Heart left ventricle (tissue), 16 donors: ENCODE data around the gene BAZ2B. TPM values are rescaled to one million over a fixed set of nuclear protein-coding genes. Genes with fewer than 3 reads are reported as not detected.

ENCODE experiments used
- ATAC-seq, 4 donors: fragments of 200-7000 bp; cut with Tn5 transposase; one replicate each; pipeline ENCODE4 v1.9.1; 2020 to 2022; ENCODE audit warnings: moderate library complexity in 4 of 4, mild to moderate bottlenecking in 3 of 4, moderate number of reproducible peaks in 1 of 4
- DNase-seq, 5 donors: peaks; one replicate each; pipeline ENCODE4 v3.0.0-alpha.2; 2020
- H3K27ac ChIP-seq, 12 donors: fragments of 200-600 bp; sonication (generic) in 4 of 12; one replicate each; pipeline versions ENCODE4 v1.5.0 to v1.8.0; 2016 to 2022; ENCODE audit warnings: mild to moderate bottlenecking in 2 of 12
- H3K27me3 ChIP-seq, 9 donors: fragments of 200-600 bp; sonication (generic) in 2 of 9; one replicate each; pipeline versions ENCODE4 v1.5.1 to v1.8.0; 2016 to 2022; ENCODE audit warnings: mild to moderate bottlenecking in 3 of 9
- H3K36me3 ChIP-seq, 9 donors: fragments of 200-600 bp; sonication (generic) in 2 of 9; one replicate each; pipeline versions ENCODE4 v1.5.0 to v1.8.0; 2018 to 2022; ENCODE audit warnings: mild to moderate bottlenecking in 2 of 9
- H3K4me1 ChIP-seq, 12 donors: fragments of 200-600 bp; sonication (generic) in 4 of 12; one replicate each; pipeline versions ENCODE4 v1.5.0 to v1.8.0; 2016 to 2022; ENCODE audit warnings: mild to moderate bottlenecking in 3 of 12
- H3K4me3 ChIP-seq, 12 donors: fragments of 200-600 bp; sonication (generic) in 4 of 12; one replicate each; pipeline versions ENCODE4 v1.5.0 to v1.8.0; 2017 to 2022; ENCODE audit warnings: mild to moderate bottlenecking in 9 of 12, moderate library complexity in 4 of 12
- H3K9me3 ChIP-seq, 12 donors: fragments of 200-600 bp; sonication (generic) in 4 of 12; one replicate each; pipeline versions ENCODE4 v1.5.0 to v1.8.0; 2016 to 2022; ENCODE audit warnings: mild to moderate bottlenecking in 1 of 12
- CTCF ChIP-seq, 12 donors: fragments of 200-600 bp; sonication (generic) in 4 of 12; IDR thresholded peaks; one replicate each; pipeline versions ENCODE4 v1.5.0 to v1.8.0; 2018 to 2022; ENCODE audit warnings: antibody characterized with exemption in 12 of 12, mild to moderate bottlenecking in 5 of 12
- POLR2A ChIP-seq, 2 donors: fragments of 450-650 bp; IDR thresholded peaks; one replicate each; pipeline ENCODE4 v1.6.1; 2017; ENCODE audit warnings: antibody characterized with exemption in 2 of 2, mild to moderate bottlenecking in 2 of 2, moderate library complexity in 2 of 2
- WGBS, 4 donors: extraction: QIAGEN DNeasy Blood & Tissue Kit in 2 of 4; methylation state at CpG; one replicate each; pipeline versions ENCODE4 v1.1.5 to v1.1.7; 2013 to 2018; 5-methylcytosine and 5-hydroxymethylcytosine counted together
- intact Hi-C, 10 donors: fragments of 100-400 bp; cut with DNase I; formaldehyde crosslinking; loops; one replicate each; pipeline versions ENCODE4 v1.11.1 to v1.14.2; 2022
- polyA plus RNA-seq, 2 donors: library from polyadenylated mRNA; stranded (reverse); fragments of 200-250 nt; gene quantifications; one replicate each; pipeline ENCODE4 v1.2.3, GENCODE V29; 2013
- total RNA-seq, 9 donors: library from RNA; depleted of rRNA in 2 of 9; stranded (reverse); fragments of >200 nt in 2 of 9; fragmentation: NEBNext Ultra II Directional in 3 of 9; extraction: Animal tissue kit (Norgen Biotek cat#: 25700) in 3 of 9; gene quantifications; one replicate each; pipeline versions ENCODE4 v1.1.0 to v1.2.4, GENCODE V29; 2016 to 2023
- donor health status: ischemic (EF 13 %, LVEDD 7.1; RV severe dilation, severe dysfunction).
- donor health status: healthy with polysubstance abuse.
- donor health status: DM: no; HTN: yes; CAD: no.
- donor health status: DM: no; HTN: no; CAD: no.
- donor health status: ischemic (EF 25% LVEDD 6.9; RV normal size, moderate dysfunction).
- donor health status: ischemic (EF 25% LVEDD 5.7; RV mildly dilated, moderate dysfunction).
- donor health status: healthy.
- donor health status: DM: yes; HTN: yes; CAD: no.
- donor health status: ischemic (EF 35%, LVEDD 5.7; RV mildly dilated, moderate dysfunction).
- donor health status: nonischemic (EF 11% LVEDD 7.7; RV severe dilation, severe dysfunction).
- donor health status: DM: yes; HTN: yes; CAD: no.
- donor health status: PGD.
- donor health status: ischemic (EF 29% LVEDD 5.4; RV normal size, mild dysfunction).
- donor health status: nonischemic (EF 23%, LVEDD 6.1; RV moderate dilation, normal function).

Gene BAZ2B
- total and polyA plus RNA-seq, 11 donors: 15.3 to 56.5 (median 40.2) TPM

DNA sequence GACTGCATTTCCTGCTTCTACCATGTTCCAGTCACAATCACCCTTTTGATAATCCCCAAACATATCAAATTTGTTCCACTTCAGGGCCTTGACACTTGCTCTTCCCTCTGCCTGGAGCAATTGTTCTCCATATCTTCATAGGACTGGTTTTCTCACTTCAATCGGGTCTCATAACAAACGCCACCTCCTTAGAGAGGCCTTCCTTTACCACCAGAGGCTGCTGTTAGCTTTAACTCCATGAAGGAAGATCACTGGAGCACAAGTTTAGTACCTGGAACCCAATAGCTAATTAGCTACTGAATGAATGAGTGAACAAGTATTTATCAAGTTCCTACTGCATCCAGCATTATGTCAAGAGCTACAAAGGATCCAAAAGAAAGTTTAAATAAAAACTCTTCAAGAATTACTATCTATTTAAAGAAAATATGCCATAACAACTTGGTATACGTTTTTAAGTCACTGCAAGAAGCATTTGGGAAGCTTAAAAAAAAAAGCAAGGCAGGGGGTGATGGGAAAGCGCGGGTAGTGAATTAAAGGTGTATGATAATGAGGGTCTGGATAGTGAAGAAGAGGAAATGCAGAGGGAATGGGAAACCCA, 58.8 kb downstream of the BAZ2B start:
- Histone ChIP-seq H3K27me3 (no peaks in the 10 kb centered on the region), H3K4me1 (peaks cover 0 to 16% (median 1%) of the 10 kb centered on the region in 12 donors), H3K36me3 (peaks cover 0 to 5% (median 0%) of the 10 kb centered on the region in 9 donors), H3K4me3 (no peak overlapping the region), H3K9me3 (no peaks in the 10 kb centered on the region), H3K27ac (no peak overlapping the region)
- intact Hi-C loops: loop anchor here in 4 of 10 donors (5.0 to 10.0 kb wide), 3 partner anchors 117 to 250 kb away; no protein-coding TSS in a partner anchor
- WGBS, 4 donors: 73 to 78% (median 76%) methylated on average over 5 of the region's 5 CpGs
- peak; percentile 58 to 76 (median 70) for ATAC-seq
- TF ChIP-seq POLR2A (IDR thresholded peaks at IDR 0.05) (no peak), CTCF (IDR thresholded peaks at IDR 0.05) (peak in 10 of 12 donors; percentile 12 to 55 (median 36))
- no peak for DNase-seq

DNA sequence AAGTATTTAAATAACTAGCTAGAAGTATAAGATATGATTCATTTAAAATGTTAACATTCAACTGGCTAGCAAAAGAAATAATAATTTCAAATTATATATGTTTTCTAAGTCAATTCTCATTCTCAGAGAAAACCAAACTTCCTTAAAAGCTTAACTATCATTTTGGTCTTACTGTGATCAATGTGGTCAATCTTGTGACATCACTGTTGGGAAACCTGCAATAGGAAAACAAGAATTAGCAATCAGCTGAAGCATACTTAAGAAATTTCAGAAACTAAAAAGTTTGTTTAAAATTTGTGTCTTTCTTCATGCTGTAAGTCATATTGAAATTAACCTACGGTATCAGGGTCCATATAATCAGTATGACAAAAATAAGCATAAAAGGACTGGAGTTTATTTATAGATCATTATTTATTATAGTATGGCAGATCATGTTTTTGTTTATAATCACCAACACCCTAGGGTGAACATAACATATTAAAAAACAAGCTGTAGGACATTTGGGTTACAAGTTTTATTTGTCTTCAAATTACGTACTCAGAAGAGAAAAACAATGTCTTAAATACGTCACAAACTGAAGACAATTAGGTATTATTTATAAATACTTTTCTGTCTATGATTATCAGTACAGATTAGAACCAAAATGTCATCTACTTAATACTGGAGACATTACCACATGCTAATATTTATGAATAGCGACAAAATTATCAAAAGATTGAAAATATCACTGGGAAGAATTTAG, 60.5 kb downstream of the BAZ2B start:
- intact Hi-C loops: loop anchor here in 4 of 10 donors (5.0 to 10.0 kb wide), 3 partner anchors 119 to 251 kb away; no protein-coding TSS in a partner anchor
- DNase-seq: no peak
- TF ChIP-seq CTCF (IDR thresholded peaks at IDR 0.05) (no peak), POLR2A (IDR thresholded peaks at IDR 0.05) (no peak)
- Histone ChIP-seq H3K4me3 (no peak overlapping the region), H3K27ac (no peak overlapping the region), H3K9me3 (no peaks in the 10 kb centered on the region), H3K36me3 (peaks cover 0 to 5% (median 0%) of the 10 kb centered on the region in 9 donors), H3K27me3 (no peaks in the 10 kb centered on the region), H3K4me1 (peaks cover 0 to 16% (median 1%) of the 10 kb centered on the region in 12 donors)
- WGBS, 4 donors: 75 to 95% (median 92%) methylated on average over 4 of the region's 4 CpGs
- no peak for ATAC-seq

GRCh38 chr2:159553727-159554126, 62.6 kb downstream of the BAZ2B start:
- peaks cover 0 to 30% (median 0%) of the 10 kb centered on the region in 12 donors for H3K4me1 ChIP-seq
- no peaks in the 10 kb centered on the region for H3K27me3 ChIP-seq
- H3K9me3 ChIP-seq: no peaks in the 10 kb centered on the region
- H3K36me3 ChIP-seq: peaks cover 0 to 5% (median 0%) of the 10 kb centered on the region in 9 donors
- 75 to 87% (median 82%) methylated on average over 1 of the region's 1 CpG for WGBS, 4 donors
- intact Hi-C loops: loop anchor here in 3 of 10 donors (10.0 kb wide), 2 partner anchors 121 to 251 kb away; no protein-coding TSS in a partner anchor
- H3K27ac ChIP-seq: no peak overlapping the region
- ATAC-seq: no peak
- H3K4me3 ChIP-seq: no peak overlapping the region
- TF ChIP-seq POLR2A (IDR thresholded peaks at IDR 0.05) (no peak), CTCF (IDR thresholded peaks at IDR 0.05) (no peak)
- no peak for DNase-seq

- ATAC-seq (no peak), DNase-seq (no peak)
- WGBS, 4 donors: 94 to 98% (median 97%) methylated on average over 1 of the region's 1 CpG
- H3K36me3 ChIP-seq: peaks cover 0 to 5% (median 0%) of the 10 kb centered on the region in 9 donors
- H3K4me1 ChIP-seq: peaks cover 0 to 29% (median 0%) of the 10 kb centered on the region in 12 donors
- TF ChIP-seq POLR2A (IDR thresholded peaks at IDR 0.05): no peak
- TF ChIP-seq CTCF (IDR thresholded peaks at IDR 0.05): no peak
- H3K9me3 ChIP-seq: no peaks in the 10 kb centered on the region
- H3K27me3 ChIP-seq: no peaks in the 10 kb centered on the region
- no peak overlapping the region for H3K27ac ChIP-seq
- intact Hi-C loops: loop anchor here in 3 of 10 donors (10.0 kb wide), 2 partner anchors 123 to 253 kb away; no protein-coding TSS in a partner anchor
- no peak overlapping the region for H3K4me3 ChIP-seq
Observed at GRCh38 chr2:159551806-159552205, 64.5 kb downstream of the BAZ2B start.
